ENCODE measurements around the gene USP25.

The USP25 gene

DNA sequence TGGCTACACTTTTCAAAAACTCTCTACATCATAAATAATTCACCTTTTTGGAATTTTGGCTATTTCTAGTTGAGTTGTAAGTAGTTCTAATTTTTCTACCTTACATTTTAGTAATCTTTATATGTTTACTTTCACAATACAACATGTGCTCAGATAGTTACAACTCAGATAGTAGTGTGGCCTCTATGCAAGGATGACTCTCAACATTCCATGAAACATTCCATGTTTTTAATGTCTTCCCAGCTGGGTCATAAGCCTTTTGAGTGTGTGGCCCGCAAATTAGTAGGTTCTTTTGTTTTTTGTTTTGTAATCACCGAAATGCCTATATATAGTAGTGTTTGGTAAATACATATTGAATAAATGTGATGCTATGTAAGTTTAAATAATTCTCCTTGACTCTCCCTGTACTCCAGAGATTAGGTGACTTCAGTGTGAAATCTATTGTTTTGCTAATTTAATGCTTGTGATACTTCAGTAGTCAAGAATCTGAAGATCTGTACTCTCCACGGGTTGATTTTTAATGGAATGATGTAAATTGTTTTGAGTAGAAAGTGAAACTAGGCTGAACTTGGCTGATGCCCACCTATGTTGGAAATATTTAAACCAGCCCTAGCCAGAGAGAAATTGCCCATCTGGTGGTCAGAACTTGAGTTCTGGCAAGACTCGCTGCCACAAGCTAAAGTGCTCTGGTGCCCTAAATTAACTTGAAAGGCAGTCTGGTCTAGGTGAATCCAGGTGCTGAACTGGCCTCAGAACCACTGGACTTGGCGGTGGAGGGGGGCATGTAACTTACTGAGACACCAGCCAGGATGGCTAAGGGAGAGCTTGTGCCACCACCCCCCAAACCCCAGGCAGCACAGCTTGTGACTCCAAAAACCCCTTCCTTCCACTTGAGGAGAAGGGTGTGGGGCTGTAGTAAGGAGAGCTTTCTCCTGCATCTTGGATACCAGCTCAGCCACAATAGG is 165.6 kb downstream of the USP25 start:
- Histone ChIP-seq H3K4me1 (ENCODE audit: low read length) (no peaks in the 10 kb centered on the region), H2AFZ (ENCODE audit: low read depth, low read length) (no peak overlapping the region), H3K9me3 (ENCODE audit: insufficient read depth, low read length) (no peaks in the 10 kb centered on the region), H3K9ac (ENCODE audit: low read length) (no peak overlapping the region), H3K79me2 (ENCODE audit: low read length) (no peaks in the 10 kb centered on the region), H3K27ac (ENCODE audit: low read length) (no peak overlapping the region), H3K36me3 (replicated peaks; ENCODE audit: low read depth, low read length) (no peaks in the 10 kb centered on the region), H3K27me3 (ENCODE audit: low read depth, low read length) (no peaks in the 10 kb centered on the region), H3K4me3 (ENCODE audit: low read length) (no peak overlapping the region), H3K4me2 (ENCODE audit: low read length) (no peak overlapping the region), H4K20me1 (ENCODE audit: insufficient read depth, low read length) (no peaks in the 10 kb centered on the region)
- no peak for TF ChIP-seq EZH2phosphoT487 (IDR thresholded peaks at IDR 0.05; ENCODE audit: low read depth)
- TF ChIP-seq, protein P1, sequence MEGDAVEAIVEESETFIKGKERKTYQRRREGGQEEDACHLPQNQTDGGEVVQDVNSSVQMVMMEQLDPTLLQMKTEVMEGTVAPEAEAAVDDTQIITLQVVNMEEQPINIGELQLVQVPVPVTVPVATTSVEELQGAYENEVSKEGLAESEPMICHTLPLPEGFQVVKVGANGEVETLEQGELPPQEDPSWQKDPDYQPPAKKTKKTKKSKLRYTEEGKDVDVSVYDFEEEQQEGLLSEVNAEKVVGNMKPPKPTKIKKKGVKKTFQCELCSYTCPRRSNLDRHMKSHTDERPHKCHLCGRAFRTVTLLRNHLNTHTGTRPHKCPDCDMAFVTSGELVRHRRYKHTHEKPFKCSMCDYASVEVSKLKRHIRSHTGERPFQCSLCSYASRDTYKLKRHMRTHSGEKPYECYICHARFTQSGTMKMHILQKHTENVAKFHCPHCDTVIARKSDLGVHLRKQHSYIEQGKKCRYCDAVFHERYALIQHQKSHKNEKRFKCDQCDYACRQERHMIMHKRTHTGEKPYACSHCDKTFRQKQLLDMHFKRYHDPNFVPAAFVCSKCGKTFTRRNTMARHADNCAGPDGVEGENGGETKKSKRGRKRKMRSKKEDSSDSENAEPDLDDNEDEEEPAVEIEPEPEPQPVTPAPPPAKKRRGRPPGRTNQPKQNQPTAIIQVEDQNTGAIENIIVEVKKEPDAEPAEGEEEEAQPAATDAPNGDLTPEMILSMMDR (IDR thresholded peaks at IDR 0.05; ENCODE audit: low read depth, low read length) = no peak

GRCh38 chr21:15896501-15896900 is 166.7 kb downstream of the USP25 start:
- Histone ChIP-seq H3K79me2 (ENCODE audit: low read length) (no peaks in the 10 kb centered on the region), H3K9me3 (ENCODE audit: insufficient read depth, low read length) (no peaks in the 10 kb centered on the region), H4K20me1 (ENCODE audit: insufficient read depth, low read length) (no peaks in the 10 kb centered on the region), H3K4me1 (ENCODE audit: low read length) (no peaks in the 10 kb centered on the region), H3K9ac (ENCODE audit: low read length) (no peak overlapping the region), H3K36me3 (replicated peaks; ENCODE audit: low read depth, low read length) (no peaks in the 10 kb centered on the region), H3K4me3 (ENCODE audit: low read length) (no peak overlapping the region), H2AFZ (ENCODE audit: low read depth, low read length) (no peak overlapping the region), H3K27me3 (ENCODE audit: low read depth, low read length) (no peaks in the 10 kb centered on the region), H3K4me2 (ENCODE audit: low read length) (no peak overlapping the region), H3K27ac (ENCODE audit: low read length) (no peak overlapping the region)
- no peak for TF ChIP-seq EZH2phosphoT487 (IDR thresholded peaks at IDR 0.05; ENCODE audit: low read depth)
- TF ChIP-seq, protein P1 (IDR thresholded peaks at IDR 0.05; ENCODE audit: low read depth, low read length) = no peak

DNA sequence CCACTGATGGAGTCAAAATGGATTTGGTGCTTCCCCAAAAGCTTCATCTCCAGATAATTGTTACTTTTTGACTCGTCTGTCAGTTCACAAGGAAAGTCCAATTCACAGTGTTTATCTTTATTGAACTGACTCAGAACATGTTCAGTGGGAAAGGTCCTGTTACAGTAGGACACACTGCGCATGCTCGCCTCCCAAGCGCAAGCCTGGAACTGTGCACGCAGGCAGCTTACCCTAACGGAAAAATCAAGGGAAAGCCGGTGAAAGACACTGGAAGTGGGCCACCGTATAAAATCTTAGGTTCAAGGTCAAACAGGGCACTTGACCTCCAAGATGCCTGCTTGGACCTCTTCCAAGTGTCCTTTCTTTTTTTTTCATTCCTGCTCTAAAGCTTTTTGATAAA is 174.6 kb downstream of the USP25 start:
- TF ChIP-seq, protein P1 (IDR thresholded peaks at IDR 0.05; ENCODE audit: low read depth, low read length) = no peak
- TF ChIP-seq EZH2phosphoT487 (IDR thresholded peaks at IDR 0.05; ENCODE audit: low read depth) = no peak
- no peak overlapping the region for H3K27ac ChIP-seq (ENCODE audit: low read length)
- H3K4me1 ChIP-seq (ENCODE audit: low read length) = no peaks in the 10 kb centered on the region

DNA sequence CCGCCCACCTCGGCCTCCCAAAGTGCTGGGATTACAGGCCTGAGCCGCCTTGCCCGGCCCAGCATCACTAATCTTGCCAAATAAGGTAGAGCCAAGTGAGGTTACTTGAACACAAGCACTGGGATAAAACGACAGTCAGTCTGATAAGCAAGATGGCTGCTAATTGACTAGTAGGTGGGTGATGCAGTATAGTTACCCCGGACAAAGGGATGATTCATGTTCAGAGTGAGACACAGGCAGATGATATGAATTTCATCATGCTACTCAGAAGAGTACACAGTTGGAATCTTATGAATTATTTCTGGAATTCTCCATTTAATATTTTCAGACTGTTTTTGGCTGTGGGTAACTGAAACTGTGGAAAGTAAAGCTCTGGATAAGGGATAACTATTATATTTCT is 178.4 kb downstream of the USP25 start:
- Histone ChIP-seq H4K20me1 (ENCODE audit: insufficient read depth, low read length) (no peaks in the 10 kb centered on the region), H3K79me2 (ENCODE audit: low read length) (no peaks in the 10 kb centered on the region)

More for the DNA sequence above, 174.6 kb downstream of the USP25 start:
- Histone ChIP-seq H2AFZ (ENCODE audit: low read depth, low read length) (no peak overlapping the region), H3K79me2 (ENCODE audit: low read length) (no peaks in the 10 kb centered on the region), H3K36me3 (replicated peaks; ENCODE audit: low read depth, low read length) (no peaks in the 10 kb centered on the region), H3K4me2 (ENCODE audit: low read length) (no peak overlapping the region), H3K4me3 (ENCODE audit: low read length) (no peak overlapping the region), H3K27me3 (ENCODE audit: low read depth, low read length) (no peaks in the 10 kb centered on the region), H3K9ac (ENCODE audit: low read length) (no peak overlapping the region), H4K20me1 (ENCODE audit: insufficient read depth, low read length) (no peaks in the 10 kb centered on the region), H3K9me3 (ENCODE audit: insufficient read depth, low read length) (no peaks in the 10 kb centered on the region)

More for the DNA sequence above, 178.4 kb downstream of the USP25 start:
- Histone ChIP-seq H3K4me3 (ENCODE audit: low read length) (no peak overlapping the region), H3K27me3 (ENCODE audit: low read depth, low read length) (no peaks in the 10 kb centered on the region), H3K9me3 (ENCODE audit: insufficient read depth, low read length) (no peaks in the 10 kb centered on the region), H2AFZ (ENCODE audit: low read depth, low read length) (no peak overlapping the region), H3K4me2 (ENCODE audit: low read length) (no peak overlapping the region), H3K27ac (ENCODE audit: low read length) (no peak overlapping the region), H3K36me3 (replicated peaks; ENCODE audit: low read depth, low read length) (no peaks in the 10 kb centered on the region), H3K9ac (ENCODE audit: low read length) (no peak overlapping the region), H3K4me1 (ENCODE audit: low read length) (no peaks in the 10 kb centered on the region)
- TF ChIP-seq EZH2phosphoT487 (IDR thresholded peaks at IDR 0.05; ENCODE audit: low read depth) = no peak
- TF ChIP-seq, protein P1 (IDR thresholded peaks at IDR 0.05; ENCODE audit: low read depth, low read length) = no peak

Measured in OCI-LY3 (cell line).